NCI-H82 treated with DMSO at 0.1 percent for 48 hours (cell line): ENCODE data around the gene FXYD2.

ENCODE experiments used
- DNase-seq: peaks from one replicate; lab custom pipeline; 2025; ENCODE audit not compliant: unreplicated experiment; lab: John Stamatoyannopoulos, UW

Gene FXYD2

DNA sequence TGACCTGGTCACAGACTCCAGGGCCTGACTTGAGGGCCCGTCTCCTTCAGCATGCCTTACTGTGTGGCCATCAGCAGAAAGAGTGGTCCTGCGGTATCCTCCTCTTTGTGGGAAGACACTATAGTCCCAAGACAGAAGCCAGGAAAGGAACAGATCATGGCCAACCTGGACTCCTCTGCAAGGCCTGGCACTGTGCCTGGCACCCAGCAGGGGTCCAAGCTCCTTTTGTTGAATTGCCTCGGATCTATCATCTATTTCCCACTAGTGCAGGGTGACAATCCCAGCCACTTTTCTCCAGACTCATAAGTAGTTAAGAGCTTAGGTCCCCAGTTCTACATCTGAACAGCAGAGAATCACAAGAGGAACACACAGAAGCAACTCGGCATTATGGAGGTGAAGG is 54.5 kb downstream of the FXYD2 start:
- no peak for DNase-seq
